Neural cell (in vitro differentiated cells): ENCODE measurements around the gene RAI1. TPM values are rescaled to one million over a fixed set of nuclear protein-coding genes. Genes with fewer than 3 reads are reported as not detected.

Source experiments
- H2AFZ ChIP-seq: fragments of 200-600, 300-800 bp; sonication (generic), shearing (Covaris generic); 2 replicates; pipeline ENCODE4 v1.6.0; 2014; ENCODE audit warnings: low read depth, mild to moderate bottlenecking, antibody characterized with exemption, low read length, moderate library complexity
- H3F3A ChIP-seq: fragments of 200-600 bp; shearing (Covaris generic); 2 replicates; pipeline ENCODE4 v1.6.1; 2016; ENCODE audit warnings: mild to moderate bottlenecking, moderate library complexity, mixed read lengths, antibody characterized with exemption, low read length; ENCODE audit not compliant: insufficient read depth, poor library complexity, severe bottlenecking
- H3K27ac ChIP-seq: fragments of 200-600, 300-800 bp; sonication (generic), shearing (Covaris generic); 2 replicates; pipeline ENCODE4 v1.5.1; 2014; ENCODE audit warnings: mild to moderate bottlenecking, low read length, moderate library complexity
- H3K27me3 ChIP-seq: fragments of 300-800, 200-600 bp; sonication (generic), shearing (Covaris generic); 2 replicates; pipeline ENCODE4 v1.6.0; 2014; ENCODE audit warnings: mild to moderate bottlenecking, low read depth, low read length, moderate library complexity; ENCODE audit not compliant: insufficient read depth
- H3K36me3 ChIP-seq: fragments of 300-800, 200-600 bp; sonication (generic), shearing (Covaris generic); 2 replicates; pipeline ENCODE4 v1.5.1; 2014; ENCODE audit warnings: mild to moderate bottlenecking, antibody characterized with exemption, low read length, moderate library complexity; ENCODE audit not compliant: insufficient read depth
- H3K4me2 ChIP-seq: fragments of 300-800, 200-600 bp; sonication (generic), shearing (Covaris generic); 2 replicates; pipeline ENCODE4 v1.6.0; 2014; ENCODE audit warnings: mild to moderate bottlenecking, low read length
- H3K4me3 ChIP-seq: fragments of 300-800, 200-600 bp; sonication (generic), shearing (Covaris generic); 2 replicates; pipeline ENCODE4 v1.5.1; 2014; ENCODE audit warnings: mild to moderate bottlenecking, low read length, moderate library complexity
- H3K79me2 ChIP-seq: fragments of 200-600 bp; shearing (Covaris generic); replicated peaks from 2 replicates; pipeline ENCODE4 v1.6.0; 2014; ENCODE audit warnings: mild to moderate bottlenecking, low read length, moderate library complexity; ENCODE audit not compliant: insufficient read depth
- H3K9ac ChIP-seq: fragments of 300-800, 200-600 bp; sonication (generic), shearing (Covaris generic); 2 replicates; pipeline ENCODE4 v1.6.1; 2016; ENCODE audit warnings: mild to moderate bottlenecking, low read length, mixed read lengths
- H3K9me2 ChIP-seq: fragments of 200-600 bp; shearing (Covaris generic); 2 replicates; pipeline ENCODE4 v1.6.1; 2016; ENCODE audit warnings: mild to moderate bottlenecking, low read length, mixed read lengths; ENCODE audit not compliant: insufficient read depth
- H3K9me3 ChIP-seq: fragments of 200-600, 300-800 bp; sonication (generic), shearing (Covaris generic); 2 replicates; pipeline ENCODE4 v1.6.1; 2016; ENCODE audit warnings: mild to moderate bottlenecking, mixed run types, low read length, moderate library complexity, mixed read lengths
- H4K20me1 ChIP-seq: fragments of 200-600 bp; shearing (Covaris generic); 2 replicates; pipeline ENCODE4 v1.6.1; 2016; ENCODE audit warnings: mild to moderate bottlenecking, mixed run types; ENCODE audit not compliant: insufficient read depth
- EP300 ChIP-seq: fragments of 450-650 bp; conservative IDR thresholded peaks from 2 replicates; pipeline ENCODE4 v1.6.1; 2014; ENCODE audit warnings: antibody characterized with exemption, mild to moderate bottlenecking, moderate library complexity; ENCODE audit not compliant: poor library complexity, severe bottlenecking
- EZH2 ChIP-seq: fragments of 200-600, 300-800 bp; shearing (Covaris generic), sonication (generic); IDR thresholded peaks from 2 replicates; pipeline ENCODE4 v1.6.1; 2014; ENCODE audit warnings: antibody characterized with exemption, low read length, borderline replicate concordance, mild to moderate bottlenecking; ENCODE audit not compliant: insufficient read depth, poor library complexity, severe bottlenecking
- MXI1 ChIP-seq: fragments of 450-650 bp; conservative IDR thresholded peaks from 2 replicates; pipeline ENCODE4 v1.6.1; 2014; ENCODE audit warnings: antibody characterized with exemption, mild to moderate bottlenecking; ENCODE audit not compliant: poor library complexity, severe bottlenecking
- POLR2AphosphoS5 ChIP-seq: IDR thresholded peaks from 2 replicates; pipeline ENCODE4 v1.6.1; 2012
- RAD21 ChIP-seq: fragments of 450-650 bp; conservative IDR thresholded peaks from 2 replicates; pipeline ENCODE4 v1.6.1; 2014; ENCODE audit warnings: antibody characterized with exemption, mild to moderate bottlenecking, moderate library complexity
- SMC3 ChIP-seq: fragments of 450-650 bp; conservative IDR thresholded peaks from 2 replicates; pipeline ENCODE4 v1.6.1; 2014; ENCODE audit warnings: antibody characterized with exemption, mild to moderate bottlenecking, moderate library complexity; ENCODE audit not compliant: poor library complexity
- TAF1 ChIP-seq: IDR thresholded peaks from 2 replicates; pipeline ENCODE4 v1.6.1; 2012; ENCODE audit warnings: low read depth
- polyA plus RNA-seq: library from polyadenylated mRNA; depleted of rRNA; stranded (reverse); fragments of >200 nt; gene quantifications from 2 replicates; pipeline ENCODE4 v1.2.3, GENCODE V29; 2014
- TF ChIP-seq, protein P1 (sequence below): fragments of 450-650 bp; IDR thresholded peaks from 2 replicates; pipeline ENCODE4 v1.5.1; 2014; ENCODE audit warnings: antibody characterized with exemption, mild to moderate bottlenecking, moderate library complexity; ENCODE audit not compliant: poor library complexity, severe bottlenecking
- TF ChIP-seq, protein P2 (sequence below): IDR thresholded peaks from 2 replicates; pipeline ENCODE4 v1.6.1; 2012; ENCODE audit warnings: borderline replicate concordance

RAI1 gene
- polyA plus RNA-seq, 1 donor from 2014 or later, result 16.9 TPM

- no peak for TF ChIP-seq EP300
- no peak for TF ChIP-seq SMC3
- TF ChIP-seq TAF1, result no peak
- TF ChIP-seq, protein P1, sequence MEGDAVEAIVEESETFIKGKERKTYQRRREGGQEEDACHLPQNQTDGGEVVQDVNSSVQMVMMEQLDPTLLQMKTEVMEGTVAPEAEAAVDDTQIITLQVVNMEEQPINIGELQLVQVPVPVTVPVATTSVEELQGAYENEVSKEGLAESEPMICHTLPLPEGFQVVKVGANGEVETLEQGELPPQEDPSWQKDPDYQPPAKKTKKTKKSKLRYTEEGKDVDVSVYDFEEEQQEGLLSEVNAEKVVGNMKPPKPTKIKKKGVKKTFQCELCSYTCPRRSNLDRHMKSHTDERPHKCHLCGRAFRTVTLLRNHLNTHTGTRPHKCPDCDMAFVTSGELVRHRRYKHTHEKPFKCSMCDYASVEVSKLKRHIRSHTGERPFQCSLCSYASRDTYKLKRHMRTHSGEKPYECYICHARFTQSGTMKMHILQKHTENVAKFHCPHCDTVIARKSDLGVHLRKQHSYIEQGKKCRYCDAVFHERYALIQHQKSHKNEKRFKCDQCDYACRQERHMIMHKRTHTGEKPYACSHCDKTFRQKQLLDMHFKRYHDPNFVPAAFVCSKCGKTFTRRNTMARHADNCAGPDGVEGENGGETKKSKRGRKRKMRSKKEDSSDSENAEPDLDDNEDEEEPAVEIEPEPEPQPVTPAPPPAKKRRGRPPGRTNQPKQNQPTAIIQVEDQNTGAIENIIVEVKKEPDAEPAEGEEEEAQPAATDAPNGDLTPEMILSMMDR, result no peak
- no peak for TF ChIP-seq EZH2
- no peak for TF ChIP-seq RAD21
- TF ChIP-seq, protein P2, sequence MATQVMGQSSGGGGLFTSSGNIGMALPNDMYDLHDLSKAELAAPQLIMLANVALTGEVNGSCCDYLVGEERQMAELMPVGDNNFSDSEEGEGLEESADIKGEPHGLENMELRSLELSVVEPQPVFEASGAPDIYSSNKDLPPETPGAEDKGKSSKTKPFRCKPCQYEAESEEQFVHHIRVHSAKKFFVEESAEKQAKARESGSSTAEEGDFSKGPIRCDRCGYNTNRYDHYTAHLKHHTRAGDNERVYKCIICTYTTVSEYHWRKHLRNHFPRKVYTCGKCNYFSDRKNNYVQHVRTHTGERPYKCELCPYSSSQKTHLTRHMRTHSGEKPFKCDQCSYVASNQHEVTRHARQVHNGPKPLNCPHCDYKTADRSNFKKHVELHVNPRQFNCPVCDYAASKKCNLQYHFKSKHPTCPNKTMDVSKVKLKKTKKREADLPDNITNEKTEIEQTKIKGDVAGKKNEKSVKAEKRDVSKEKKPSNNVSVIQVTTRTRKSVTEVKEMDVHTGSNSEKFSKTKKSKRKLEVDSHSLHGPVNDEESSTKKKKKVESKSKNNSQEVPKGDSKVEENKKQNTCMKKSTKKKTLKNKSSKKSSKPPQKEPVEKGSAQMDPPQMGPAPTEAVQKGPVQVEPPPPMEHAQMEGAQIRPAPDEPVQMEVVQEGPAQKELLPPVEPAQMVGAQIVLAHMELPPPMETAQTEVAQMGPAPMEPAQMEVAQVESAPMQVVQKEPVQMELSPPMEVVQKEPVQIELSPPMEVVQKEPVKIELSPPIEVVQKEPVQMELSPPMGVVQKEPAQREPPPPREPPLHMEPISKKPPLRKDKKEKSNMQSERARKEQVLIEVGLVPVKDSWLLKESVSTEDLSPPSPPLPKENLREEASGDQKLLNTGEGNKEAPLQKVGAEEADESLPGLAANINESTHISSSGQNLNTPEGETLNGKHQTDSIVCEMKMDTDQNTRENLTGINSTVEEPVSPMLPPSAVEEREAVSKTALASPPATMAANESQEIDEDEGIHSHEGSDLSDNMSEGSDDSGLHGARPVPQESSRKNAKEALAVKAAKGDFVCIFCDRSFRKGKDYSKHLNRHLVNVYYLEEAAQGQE, result no peak
- no peak for TF ChIP-seq POLR2AphosphoS5
- TF ChIP-seq MXI1, result no peak
- Histone ChIP-seq H3K9me2 (no peaks in the 10 kb centered on the region), H3K36me3 (no peaks in the 10 kb centered on the region), H3K27me3 (no peaks in the 10 kb centered on the region), H2AFZ (no peak overlapping the region), H3K4me3 (no peak overlapping the region), H3K9me3 (no peaks in the 10 kb centered on the region), H4K20me1 (no peaks in the 10 kb centered on the region), H3F3A (no peaks in the 10 kb centered on the region), H3K9ac (no peak overlapping the region), H3K27ac (no peak overlapping the region), H3K4me2 (no peak overlapping the region), H3K79me2 (peaks cover 15% of the 10 kb centered on the region)
These were observed 137.9 kb downstream of the RAI1 start for GRCh38 chr17:17819111-17819510.

DNA sequence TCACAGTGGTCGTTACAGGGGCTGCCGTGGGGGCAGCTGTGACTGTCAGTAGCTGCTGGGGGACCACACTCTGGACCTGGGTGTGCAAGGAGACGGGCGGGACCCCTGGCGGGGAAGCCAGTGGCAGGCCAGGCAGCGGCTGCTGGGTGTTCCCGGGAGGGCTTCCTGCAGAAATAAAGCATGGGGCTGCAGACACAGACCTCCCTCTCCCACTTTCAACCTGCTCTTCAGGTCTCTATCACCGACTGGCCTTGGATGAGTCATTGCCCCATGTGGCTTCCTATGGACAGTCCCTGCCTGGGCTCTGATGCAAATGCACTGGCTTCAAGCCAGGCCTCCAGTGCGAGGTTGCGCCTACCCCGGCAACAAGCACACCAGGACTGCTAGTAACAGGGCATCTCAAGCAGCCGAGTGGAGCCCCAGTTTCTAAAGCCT lies 138.3 kb downstream of the RAI1 start:
- no peak overlapping the region for H3K4me3 ChIP-seq
- no peak overlapping the region for H2AFZ ChIP-seq

GRCh38 chr17:17820046-17820445 lies 138.8 kb downstream of the RAI1 start:
- H3K9me3 ChIP-seq, result no peaks in the 10 kb centered on the region
- no peak overlapping the region for H3K4me3 ChIP-seq
- no peaks in the 10 kb centered on the region for H3K27me3 ChIP-seq
- no peak overlapping the region for H3K9ac ChIP-seq
- no peak overlapping the region for H2AFZ ChIP-seq
- no peaks in the 10 kb centered on the region for H4K20me1 ChIP-seq
- no peak overlapping the region for H3K4me2 ChIP-seq
- no peaks in the 10 kb centered on the region for H3F3A ChIP-seq
- H3K27ac ChIP-seq, result no peak overlapping the region
- no peak for TF ChIP-seq RAD21
- no peak for TF ChIP-seq TAF1
- no peak for TF ChIP-seq SMC3
- no peak for TF ChIP-seq POLR2AphosphoS5
- TF ChIP-seq EZH2, result no peak
- TF ChIP-seq, protein P2, result no peak
- no peak for TF ChIP-seq MXI1
- TF ChIP-seq, protein P1, result no peak
- no peak for TF ChIP-seq EP300
- no peaks in the 10 kb centered on the region for H3K9me2 ChIP-seq
- no peaks in the 10 kb centered on the region for H3K36me3 ChIP-seq
- peaks cover 15% of the 10 kb centered on the region for H3K79me2 ChIP-seq

More for the DNA sequence above, 138.3 kb downstream of the RAI1 start:
- H3K9ac ChIP-seq, result no peak overlapping the region
- no peaks in the 10 kb centered on the region for H3K9me2 ChIP-seq
- H3K4me2 ChIP-seq, result no peak overlapping the region
- no peaks in the 10 kb centered on the region for H3F3A ChIP-seq
- H3K27me3 ChIP-seq, result no peaks in the 10 kb centered on the region
- no peak for TF ChIP-seq SMC3
- no peaks in the 10 kb centered on the region for H3K36me3 ChIP-seq
- H4K20me1 ChIP-seq, result no peaks in the 10 kb centered on the region
- H3K27ac ChIP-seq, result no peak overlapping the region
- H3K9me3 ChIP-seq, result no peaks in the 10 kb centered on the region
- peaks cover 15% of the 10 kb centered on the region for H3K79me2 ChIP-seq
